Measurements from ENCODE around the gene TRAF3.

- no peak for TF ChIP-seq CTCF (IDR thresholded peaks at IDR 0.05 in 8 of 11, conservative IDR thresholded peaks at IDR 0.05 in 3 of 11)
- no peak for TF ChIP-seq POLR2A (IDR thresholded peaks at IDR 0.05)
- TF ChIP-seq POLR2AphosphoS5 (IDR thresholded peaks at IDR 0.05): peak; percentile 20 to 72 (median 33)
Measured at GRCh38 chr14:102900631-102901571, 123.7 kb downstream of the TRAF3 start.

Measured in spleen (tissue), 7 donors.